ENCODE data around the gene MRPL34. TPM values are rescaled to one million over a fixed set of nuclear protein-coding genes. Genes with fewer than 3 reads are reported as not detected.
"Not testable (repeated sequence)": the region's sequence is repeated elsewhere in the genome, so short reads cannot be mapped to it uniquely, and the experiment has no call there.

The MRPL34 gene
- total RNA-seq: 136 TPM
- long read RNA-seq, transcript MRPL34-201 (2 exons, 968 nt): major isoform, 98 of 110 reads
- long read RNA-seq, partial matches to known transcripts: 0 of 110 reads
- long read RNA-seq, other reads (novel, unspliced or antisense): 12 of 110 reads

GRCh38 chr19:17305517-17306284 lies at the start of gene MRPL34:
Gene MRPL34 (plus strand): TSS chr19:17305872. CDS start chr19:17305893, 21 bp downstream.
- peak; percentile 97 for DNase-seq (ENCODE audit: low spot score)
- intact Hi-C loops (cut with DNase I): no loop called here

GRCh38 chr19:17256130-17256529 lies 49.5 kb upstream of the MRPL34 start:
- DNase-seq (ENCODE audit: low spot score): no peak
- intact Hi-C loops (cut with DNase I): no loop called here

- intact Hi-C loops (cut with DNase I): no loop called here
Observed at GRCh38 chr19:17259118-17259780, 46.4 kb upstream of the MRPL34 start.

GRCh38 chr19:17259934-17260333 lies 45.7 kb upstream of the MRPL34 start:
- no peak for DNase-seq (ENCODE audit: low spot score)
- intact Hi-C loops (cut with DNase I): no loop called here

More at GRCh38 chr19:17259118-17259780, 46.4 kb upstream of the MRPL34 start:
- no peak for DNase-seq (ENCODE audit: low spot score)

- DNase-seq (ENCODE audit: low spot score): peak; percentile 90
- intact Hi-C loops (cut with DNase I): no loop called here
Observed at GRCh38 chr19:17260842-17261325, 44.8 kb upstream of the MRPL34 start.

GRCh38 chr19:17262557-17262956 lies 43.1 kb upstream of the MRPL34 start:
- intact Hi-C loops (cut with DNase I): no loop called here
- DNase-seq (ENCODE audit: low spot score): no peak

- intact Hi-C loops (cut with DNase I): no loop called here
Observed at GRCh38 chr19:17263712-17264640, 41.7 kb upstream of the MRPL34 start.

GRCh38 chr19:17264641-17264979 lies 41.1 kb upstream of the MRPL34 start, which contains the start of gene USHBP1:
Gene USHBP1 (minus strand): TSS chr19:17264745. CDS start chr19:17264299, 446 bp downstream.
- no peak for DNase-seq (ENCODE audit: low spot score)
- intact Hi-C loops (cut with DNase I): no loop called here

More at GRCh38 chr19:17263712-17264640, 41.7 kb upstream of the MRPL34 start:
- no peak for DNase-seq (ENCODE audit: low spot score)

GRCh38 chr19:17266026-17266425 lies 39.6 kb upstream of the MRPL34 start:
- no peak for DNase-seq (ENCODE audit: low spot score)
- intact Hi-C loops (cut with DNase I): loop anchor here (2.0 kb wide), 1 partner anchor 51 kb away; the partner anchor contains the start of gene USE1

GRCh38 chr19:17266589-17266974 lies 39.1 kb upstream of the MRPL34 start:
- intact Hi-C loops (cut with DNase I): loop anchor here (2.0 kb wide), 1 partner anchor 52 kb away; the partner anchor contains the start of gene USE1

GRCh38 chr19:17266975-17267788 lies 38.5 kb upstream of the MRPL34 start, which contains the start of gene BABAM1:
Gene BABAM1 (plus strand): TSS chr19:17267443. CDS start chr19:17268807, 1,364 bp downstream.
- intact Hi-C loops (cut with DNase I): loop anchor here (2.0 kb wide), 1 partner anchor 52 kb away; the partner anchor contains the start of gene USE1
- DNase-seq (ENCODE audit: low spot score): peak; percentile 97

More at GRCh38 chr19:17266589-17266974, 39.1 kb upstream of the MRPL34 start:
- no peak for DNase-seq (ENCODE audit: low spot score)

- no peak for DNase-seq (ENCODE audit: low spot score)
- intact Hi-C loops (cut with DNase I): no loop called here
Observed at GRCh38 chr19:17268754-17269153, 36.9 kb upstream of the MRPL34 start.

- intact Hi-C loops (cut with DNase I); DNase-seq (ENCODE audit: low spot score): not testable (repeated sequence)
Observed at GRCh38 chr19:17274892-17275291, 30.8 kb upstream of the MRPL34 start.

GRCh38 chr19:17275441-17276175 lies 30.1 kb upstream of the MRPL34 start:
- intact Hi-C loops (cut with DNase I): no loop called here
- DNase-seq (ENCODE audit: low spot score): no peak

GRCh38 chr19:17279436-17279835 lies 26.2 kb upstream of the MRPL34 start:
- intact Hi-C loops (cut with DNase I): no loop called here

GRCh38 chr19:17281391-17282304 lies 24.0 kb upstream of the MRPL34 start, which contains the start of gene ANKLE1:
Gene ANKLE1 (plus strand): TSS chr19:17281901. CDS start chr19:17281921, 20 bp downstream.
- peak; percentile 82 for DNase-seq (ENCODE audit: low spot score)

More at GRCh38 chr19:17279436-17279835, 26.2 kb upstream of the MRPL34 start:
- DNase-seq (ENCODE audit: low spot score): no peak

More at GRCh38 chr19:17281391-17282304, 24.0 kb upstream of the MRPL34 start, which contains the start of gene ANKLE1:
- intact Hi-C loops (cut with DNase I): loop anchor here (1.0 to 5.0 kb wide), 3 partner anchors 76 to 509 kb away; no protein-coding TSS in a partner anchor

Measured in cardiac septum (tissue), 1 donor.